TTC549 (cell line): ENCODE data around the gene CDA.
"Not testable (repeated sequence)": the region's sequence is repeated elsewhere in the genome, so short reads cannot be mapped to it uniquely, and the experiment has no call there.

Source experiments
- FAIRE-seq: peaks from 2 replicates; lab custom pipeline; 2012; peaks lifted over from hg19 to GRCh38; lab: Jason Lieb, UNC

CDA gene

GRCh38 chr1:20586953-20587660, 1.8 kb upstream of the CDA start:
- FAIRE-seq: no peak

GRCh38 chr1:20587661-20588053, 1.2 kb upstream of the CDA start:
- no peak for FAIRE-seq

DNA sequence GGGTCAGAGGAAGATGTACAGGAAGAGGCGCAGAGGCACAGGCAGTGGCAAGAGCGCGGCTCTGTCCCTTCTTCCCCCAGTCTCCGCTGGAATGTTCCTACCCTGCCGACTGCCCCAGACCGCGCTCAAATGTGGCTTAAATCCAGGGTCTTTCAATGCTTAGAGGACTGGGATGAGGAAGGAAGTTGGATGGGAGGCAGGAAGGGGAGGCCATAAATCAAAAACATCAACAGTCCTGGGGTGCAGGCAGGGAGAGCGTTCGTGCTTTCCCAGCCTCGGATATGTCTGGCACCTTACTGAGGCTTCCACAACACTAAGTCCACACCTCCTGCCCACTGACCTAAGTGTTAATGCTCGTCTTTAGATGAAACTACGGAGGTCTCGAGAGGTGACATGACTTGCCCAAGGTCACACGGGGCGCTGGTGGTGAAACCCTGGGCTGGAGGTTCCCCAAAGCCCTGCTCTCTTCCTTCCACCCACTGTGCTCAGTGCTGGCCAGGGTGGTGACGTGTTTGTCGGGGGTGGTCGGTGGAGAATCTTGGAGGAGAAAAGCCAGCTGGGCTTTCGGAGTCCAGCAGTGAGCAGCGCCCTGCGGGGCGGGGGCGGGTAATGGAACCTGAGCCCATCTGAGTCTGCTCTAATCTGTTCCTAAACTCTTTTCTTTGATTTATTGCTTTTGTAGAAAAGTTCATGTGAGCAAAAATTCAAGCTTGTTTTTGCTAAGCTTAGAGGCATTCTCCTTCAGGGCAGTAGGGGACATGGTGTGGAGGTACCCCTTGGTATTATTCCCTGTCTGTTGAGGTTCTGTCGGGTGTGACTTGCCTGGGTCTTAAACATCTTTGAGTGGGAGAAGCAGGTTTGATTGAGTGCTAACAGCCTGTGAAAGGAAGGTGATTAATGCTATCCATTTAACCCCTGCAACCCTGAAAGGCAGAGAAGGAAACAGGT, 708 bp downstream of the CDA start:
- no peak for FAIRE-seq

DNA sequence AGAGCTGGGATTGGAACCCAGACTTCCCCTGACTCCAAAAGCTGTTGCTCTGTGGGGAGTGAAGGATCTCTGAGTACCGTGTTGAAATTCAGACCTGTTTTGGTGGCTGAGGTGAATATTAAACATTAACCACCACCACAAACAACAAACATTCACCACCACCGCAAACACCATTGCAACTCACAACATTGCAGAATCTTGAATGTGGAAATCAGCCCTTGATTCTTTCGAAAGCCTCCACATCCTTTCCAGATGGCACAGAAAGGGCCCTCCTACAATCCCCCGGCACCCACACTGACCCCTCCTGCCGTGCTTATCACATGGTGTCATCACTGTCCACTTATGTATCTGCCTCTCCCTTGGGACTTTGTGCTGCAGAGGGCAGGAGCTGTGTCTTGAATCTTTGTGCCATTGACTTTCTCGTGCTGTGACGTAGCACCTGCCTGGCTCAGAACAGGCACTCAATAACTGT, 1.4 kb downstream of the CDA start:
- FAIRE-seq: no peak

GRCh38 chr1:20593756-20594155, 4.9 kb downstream of the CDA start:
- no peak for FAIRE-seq

DNA sequence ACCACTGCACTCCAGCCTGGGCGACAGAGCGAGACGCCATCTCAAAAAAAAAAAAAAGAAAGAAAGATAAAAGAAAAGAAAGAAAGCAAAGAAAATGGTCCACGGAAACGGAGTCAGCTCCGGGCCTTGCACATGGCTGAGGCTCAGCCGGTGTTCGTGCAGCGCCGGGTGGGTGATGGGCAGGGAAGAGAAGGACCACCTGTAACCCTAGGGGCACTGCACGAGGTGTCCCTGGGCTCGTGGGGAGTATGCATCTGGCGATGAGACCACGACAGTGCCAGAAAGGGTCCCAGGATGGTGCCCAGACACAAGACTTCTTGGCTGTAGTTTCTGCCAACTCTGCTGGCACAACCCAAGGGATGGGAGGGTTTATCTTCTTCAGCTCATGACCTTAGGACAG, 5.8 kb downstream of the CDA start:
- FAIRE-seq: no peak

DNA sequence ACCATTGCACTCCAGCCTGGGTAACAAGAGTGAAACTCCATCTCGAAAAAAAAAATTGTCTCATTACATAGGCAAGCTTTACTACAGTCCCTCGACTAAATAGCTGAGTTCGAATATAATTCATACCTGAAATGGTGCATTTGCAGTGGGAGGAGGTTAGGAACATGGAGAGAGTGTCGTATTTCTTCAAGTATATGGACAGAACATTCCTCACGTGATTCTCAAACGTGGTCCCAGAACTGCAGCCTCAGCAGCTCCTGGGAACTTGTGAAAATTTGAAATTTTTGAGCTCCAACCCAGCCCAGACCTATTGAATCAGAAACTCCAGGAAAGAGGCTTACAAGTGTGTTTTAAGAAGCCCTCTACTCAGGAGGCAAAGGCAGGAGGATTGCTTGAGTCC, 7.2 kb downstream of the CDA start:
- no peak for FAIRE-seq

DNA sequence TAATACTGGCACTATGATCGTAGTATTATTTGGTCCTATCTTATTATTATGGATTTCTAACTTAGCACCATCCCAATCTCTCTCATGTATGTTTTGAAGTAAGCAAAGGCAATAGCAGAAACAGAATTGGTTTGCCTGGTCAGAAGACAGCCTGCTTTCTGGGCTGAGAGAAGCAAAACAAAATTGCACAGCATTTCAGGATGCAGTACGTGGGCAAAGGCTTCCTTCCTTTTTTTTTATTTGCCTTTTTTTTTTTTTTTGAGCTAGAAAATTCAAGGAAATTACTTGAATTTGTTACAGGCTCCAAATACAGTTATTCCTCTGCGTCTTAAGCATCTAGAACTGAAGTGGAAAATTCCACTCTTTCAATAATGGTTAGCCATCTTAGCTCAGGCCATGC, 8.8 kb downstream of the CDA start:
- no peak for FAIRE-seq

- FAIRE-seq: no peak
These were observed 11.3 kb downstream of the CDA start for GRCh38 chr1:20600156-20600555.

DNA sequence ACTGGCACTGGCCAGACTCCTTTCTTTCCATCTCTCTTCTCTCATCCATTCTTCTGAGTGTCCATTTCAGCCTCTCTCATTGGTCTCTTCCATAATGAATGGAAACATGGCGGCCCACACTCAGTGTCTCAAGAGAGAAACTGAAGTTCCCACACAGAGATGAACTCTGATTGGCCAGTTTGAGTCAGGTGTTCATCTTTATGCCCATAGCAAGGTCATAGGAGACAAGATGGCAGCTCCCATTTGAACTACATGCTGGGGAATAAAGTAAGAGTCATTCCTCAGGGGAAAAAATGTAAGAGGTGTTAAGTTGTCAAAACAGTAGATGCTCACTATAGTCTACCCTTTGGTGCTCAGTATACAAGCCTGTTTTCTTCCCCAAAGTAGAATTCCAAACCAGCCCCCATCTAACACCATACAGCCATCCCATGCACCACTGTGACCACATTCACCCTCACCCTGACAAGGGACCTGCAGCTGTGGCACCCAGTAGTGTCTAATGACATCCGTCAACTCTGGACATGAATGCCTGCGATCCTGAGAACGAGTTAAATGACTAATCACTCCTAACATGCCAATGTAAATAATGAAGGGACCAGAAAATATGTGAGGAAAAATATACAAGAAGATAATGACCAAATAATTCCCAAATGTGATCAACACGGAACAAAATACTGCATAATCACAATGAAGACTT, 12.4 kb downstream of the CDA start:
- FAIRE-seq: no peak

GRCh38 chr1:20602851-20603450, 14.1 kb downstream of the CDA start:
- FAIRE-seq: no peak

DNA sequence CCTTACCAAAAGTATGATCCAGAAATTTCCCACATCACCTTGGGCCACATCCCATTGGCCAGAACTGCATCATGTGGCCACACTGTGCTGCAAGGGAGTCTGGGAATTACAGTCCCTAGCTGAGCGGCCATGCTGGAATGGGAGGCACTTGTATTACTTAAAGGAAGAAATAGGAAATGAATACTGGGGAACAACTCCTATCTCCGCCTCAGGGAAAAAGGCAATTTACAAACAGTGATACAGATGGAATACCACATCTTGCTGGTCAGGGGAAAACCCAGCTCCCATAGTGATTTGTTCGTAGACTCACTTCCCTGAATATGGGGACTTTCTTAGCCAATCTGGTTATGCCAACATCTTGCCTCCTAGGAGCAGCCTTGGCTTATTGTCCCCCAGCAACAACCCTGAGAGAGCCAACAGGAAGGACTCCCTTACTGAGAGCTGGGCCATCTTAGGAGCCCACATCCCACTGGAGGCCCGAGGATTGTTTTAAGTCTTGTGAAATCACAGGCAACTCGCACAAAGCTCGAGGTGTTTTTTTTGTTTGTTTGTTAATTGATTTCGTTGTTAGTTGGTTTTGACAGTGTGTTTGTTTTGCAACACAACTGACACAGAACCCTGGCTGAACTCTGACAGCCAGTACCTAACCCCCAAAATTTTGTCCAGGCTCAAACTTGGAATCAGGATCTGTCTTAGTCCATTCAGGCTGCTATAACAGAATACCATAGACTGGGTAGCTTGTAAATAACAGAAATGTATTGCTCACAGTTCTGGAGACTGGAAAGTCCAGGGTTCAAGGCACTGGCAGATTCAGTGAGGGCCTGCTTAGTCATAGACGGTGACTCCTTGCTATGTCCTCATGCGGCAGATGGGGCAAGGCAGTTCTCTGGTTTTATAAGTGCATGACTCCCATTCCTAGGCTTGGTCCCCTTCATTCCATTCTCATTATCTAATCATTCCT, 14.9 kb downstream of the CDA start:
- no peak for FAIRE-seq

GRCh38 chr1:20604678-20605077, 15.8 kb downstream of the CDA start:
- FAIRE-seq: no peak

- FAIRE-seq: not testable (repeated sequence)
These were observed 18.1 kb downstream of the CDA start for GRCh38 chr1:20606801-20607570.

GRCh38 chr1:20609541-20609940, 20.6 kb downstream of the CDA start:
- no peak for FAIRE-seq

DNA sequence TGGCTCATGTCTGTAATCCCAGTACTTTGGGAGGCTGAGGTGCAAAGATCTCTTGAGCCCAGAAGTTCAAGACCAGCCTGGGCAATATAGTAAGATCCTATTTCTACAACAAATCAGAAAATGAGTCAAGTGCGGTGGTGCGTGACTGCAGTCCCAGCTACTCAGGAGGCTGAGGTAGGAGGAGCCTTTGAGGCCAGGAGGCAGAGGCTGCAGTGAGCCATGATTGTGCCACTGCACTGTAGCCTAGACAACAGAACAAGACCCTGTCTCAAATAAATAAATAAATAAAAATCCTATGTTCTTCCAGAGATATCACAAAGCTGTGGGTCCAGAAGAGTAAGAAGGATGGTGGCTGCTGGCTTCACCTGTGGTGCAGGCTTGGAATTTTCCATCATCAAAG, 22.1 kb downstream of the CDA start:
- FAIRE-seq: no peak

DNA sequence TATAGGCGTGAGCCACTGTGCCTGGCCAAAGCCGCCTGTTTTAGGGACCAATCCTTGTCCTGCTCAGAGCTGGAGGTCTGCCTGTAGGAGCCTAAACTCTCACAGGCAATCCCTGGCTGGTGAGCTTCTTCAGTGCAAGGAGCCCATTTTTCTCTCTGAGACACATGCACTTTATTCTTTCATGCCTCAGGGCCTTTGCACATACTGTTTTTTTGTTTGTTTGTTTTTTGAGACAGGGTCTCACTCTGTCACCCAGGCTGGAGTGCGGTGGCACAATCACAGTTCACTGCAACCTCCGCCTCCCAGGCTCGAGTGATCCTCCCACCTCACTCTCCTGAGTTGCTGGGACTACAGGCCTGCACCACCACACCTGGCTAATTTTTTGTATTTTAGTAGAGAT, 22.8 kb downstream of the CDA start:
- FAIRE-seq: no peak

DNA sequence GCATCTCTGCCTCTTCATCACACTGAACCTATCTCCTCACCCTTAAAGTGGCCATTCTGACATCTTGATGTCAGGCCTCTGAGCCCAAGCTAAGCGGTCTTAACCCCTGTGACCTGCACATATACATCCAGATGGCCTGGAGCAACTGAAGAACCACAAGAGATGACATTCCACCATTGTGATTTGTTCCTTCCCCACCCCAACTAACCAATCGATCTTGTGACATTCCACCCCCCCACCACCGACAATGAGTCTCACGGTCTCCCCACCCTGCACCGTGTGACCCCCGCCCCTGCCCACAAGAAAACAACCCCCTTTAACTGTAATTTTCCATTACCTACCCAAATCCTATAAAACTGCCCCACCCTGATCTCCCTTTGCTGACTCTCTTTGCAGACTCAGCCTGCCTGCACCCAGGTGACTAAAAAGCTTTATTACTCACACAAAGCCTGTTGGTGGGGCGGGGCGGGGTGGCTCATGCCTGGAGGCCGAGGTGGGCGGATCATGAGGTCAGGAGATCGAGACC, 23.4 kb downstream of the CDA start:
- FAIRE-seq: no peak

DNA sequence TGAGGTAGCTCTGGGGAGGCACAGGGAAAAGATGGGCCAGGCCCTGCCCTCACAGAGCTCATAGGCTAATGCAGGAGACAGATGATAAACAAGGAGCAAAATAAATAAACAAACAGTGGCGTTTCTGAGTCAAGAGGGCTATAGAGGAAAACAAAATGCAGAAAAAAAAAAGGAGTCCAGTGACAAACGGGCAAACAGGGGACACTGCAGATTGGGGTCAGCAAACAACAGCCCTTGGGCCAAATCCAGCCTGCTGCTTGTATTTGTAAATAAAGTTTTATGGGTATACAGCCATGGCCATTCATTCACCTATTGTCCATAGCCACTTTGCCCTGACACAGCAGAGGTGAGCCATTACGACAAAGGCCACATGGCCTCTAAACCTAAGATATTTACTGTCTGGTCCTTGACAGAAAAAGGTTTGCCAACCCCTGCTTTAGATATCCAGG, 25.3 kb downstream of the CDA start:
- FAIRE-seq: no peak
